ES-I3 (cell line): Measurements from ENCODE around the gene UBXN7.
"Not testable (repeated sequence)": the region's sequence is repeated elsewhere in the genome, so short reads cannot be mapped to it uniquely, and the experiment has no call there.

Experiments used
- H3K36me3 ChIP-seq: 2 replicates; pipeline ENCODE4 v1.6.1; 2013; ENCODE audit warnings: mild to moderate bottlenecking, low read length, control low read depth, moderate library complexity; ENCODE audit not compliant: insufficient read depth
- H3K4me1 ChIP-seq: 2 replicates; pipeline ENCODE4 v1.6.1; 2013; ENCODE audit warnings: mild to moderate bottlenecking, control low read depth, low read length; ENCODE audit not compliant: insufficient read depth
- H3K9ac ChIP-seq: 2 replicates; pipeline ENCODE4 v1.6.1; 2013; ENCODE audit warnings: low read depth, mild to moderate bottlenecking, low read length, moderate library complexity
- H3K9me3 ChIP-seq: 2 replicates; pipeline ENCODE4 v1.6.1; 2013; ENCODE audit warnings: mild to moderate bottlenecking, low read length, moderate library complexity; ENCODE audit not compliant: control insufficient read depth, insufficient read depth

UBXN7 gene, protein sequence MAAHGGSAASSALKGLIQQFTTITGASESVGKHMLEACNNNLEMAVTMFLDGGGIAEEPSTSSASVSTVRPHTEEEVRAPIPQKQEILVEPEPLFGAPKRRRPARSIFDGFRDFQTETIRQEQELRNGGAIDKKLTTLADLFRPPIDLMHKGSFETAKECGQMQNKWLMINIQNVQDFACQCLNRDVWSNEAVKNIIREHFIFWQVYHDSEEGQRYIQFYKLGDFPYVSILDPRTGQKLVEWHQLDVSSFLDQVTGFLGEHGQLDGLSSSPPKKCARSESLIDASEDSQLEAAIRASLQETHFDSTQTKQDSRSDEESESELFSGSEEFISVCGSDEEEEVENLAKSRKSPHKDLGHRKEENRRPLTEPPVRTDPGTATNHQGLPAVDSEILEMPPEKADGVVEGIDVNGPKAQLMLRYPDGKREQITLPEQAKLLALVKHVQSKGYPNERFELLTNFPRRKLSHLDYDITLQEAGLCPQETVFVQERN

GRCh38 chr3:196432137-196432879 lies at the start of gene UBXN7:
TSS of gene UBXN7 (minus strand) at chr3:196432427. CDS start at chr3:196432399, 28 bp downstream.
- Histone ChIP-seq H3K9ac (peak within 1 kb of the TSS; percentile 78), H3K36me3 (no peaks in the 10 kb centered on the region), H3K9me3 (no peaks in the 10 kb centered on the region), H3K4me1 (no peaks in the 10 kb centered on the region)

GRCh38 chr3:196477678-196478077 lies 45.5 kb upstream of the UBXN7 start:
- Histone ChIP-seq H3K9ac (no peak overlapping the region), H3K4me1 (no peaks in the 10 kb centered on the region), H3K36me3 (peaks cover 14% of the 10 kb centered on the region), H3K9me3 (no peaks in the 10 kb centered on the region)

- Histone ChIP-seq H3K36me3 (peaks cover 21% of the 10 kb centered on the region), H3K4me1 (no peaks in the 10 kb centered on the region), H3K9ac (no peak overlapping the region), H3K9me3 (no peaks in the 10 kb centered on the region)
Observed at GRCh38 chr3:196472286-196472685, 40.1 kb upstream of the UBXN7 start.

- no peaks in the 10 kb centered on the region for H3K4me1 ChIP-seq
- no peak overlapping the region for H3K9ac ChIP-seq
- no peaks in the 10 kb centered on the region for H3K9me3 ChIP-seq
- peaks cover 21% of the 10 kb centered on the region for H3K36me3 ChIP-seq
Observed at GRCh38 chr3:196471551-196471950, 39.3 kb upstream of the UBXN7 start.

- peaks cover 19% of the 10 kb centered on the region for H3K36me3 ChIP-seq
- not testable (repeated sequence) for H3K9ac ChIP-seq, H3K4me1 ChIP-seq, H3K9me3 ChIP-seq
Observed at GRCh38 chr3:196470182-196470581, 38.0 kb upstream of the UBXN7 start.

DNA sequence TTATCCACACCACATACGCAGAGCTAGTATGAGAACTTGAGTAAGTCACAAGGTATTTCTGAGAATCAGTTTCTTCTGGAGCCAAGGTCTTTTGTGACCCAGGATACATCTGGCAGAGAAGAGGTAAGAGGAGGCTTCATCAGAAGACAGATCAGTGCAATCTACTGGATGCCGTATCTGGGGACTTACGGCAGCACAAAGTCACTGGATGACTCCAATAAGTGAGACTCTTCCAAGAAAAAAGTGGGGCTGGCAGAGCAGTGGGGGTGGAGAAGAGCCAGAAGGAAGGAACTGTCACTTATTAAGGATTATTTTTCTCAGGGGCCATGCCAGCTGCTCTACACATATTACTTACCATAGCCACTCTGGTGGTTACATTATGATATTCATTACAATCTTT lies 31.6 kb upstream of the UBXN7 start:
- H3K9ac ChIP-seq = no peak overlapping the region
- H3K9me3 ChIP-seq = no peaks in the 10 kb centered on the region
- H3K36me3 ChIP-seq = no peaks in the 10 kb centered on the region
- no peaks in the 10 kb centered on the region for H3K4me1 ChIP-seq

GRCh38 chr3:196463478-196463756 lies 31.2 kb upstream of the UBXN7 start:
- no peaks in the 10 kb centered on the region for H3K36me3 ChIP-seq
- H3K9me3 ChIP-seq = no peaks in the 10 kb centered on the region
- no peak overlapping the region for H3K9ac ChIP-seq
- no peaks in the 10 kb centered on the region for H3K4me1 ChIP-seq

GRCh38 chr3:196462680-196463477 lies 30.7 kb upstream of the UBXN7 start:
- H3K9me3 ChIP-seq, H3K9ac ChIP-seq, H3K36me3 ChIP-seq, H3K4me1 ChIP-seq: not testable (repeated sequence)

GRCh38 chr3:196458063-196458462 lies 25.8 kb upstream of the UBXN7 start:
- Histone ChIP-seq H3K9me3 (no peaks in the 10 kb centered on the region), H3K36me3 (no peaks in the 10 kb centered on the region), H3K4me1 (no peaks in the 10 kb centered on the region), H3K9ac (no peak overlapping the region)

DNA sequence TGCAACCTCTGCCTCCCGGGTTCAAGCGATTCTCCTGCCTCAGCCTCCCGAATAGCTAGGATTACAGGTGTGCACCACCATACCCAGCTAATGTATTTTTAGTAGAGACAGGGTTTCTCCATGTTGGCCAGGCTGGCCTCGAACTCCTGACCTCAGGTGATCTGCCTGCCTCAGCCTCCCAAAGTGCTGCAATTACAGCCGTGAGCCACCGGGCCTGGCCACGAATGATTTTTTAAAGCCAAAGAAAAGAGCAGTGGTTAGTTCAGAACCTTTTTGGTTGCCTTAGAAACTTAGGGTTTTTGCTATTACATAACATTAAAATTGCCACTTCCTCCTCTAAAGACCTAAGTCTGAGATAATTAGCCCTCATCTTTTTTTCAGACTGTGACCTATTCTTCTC lies 25.2 kb upstream of the UBXN7 start:
- not testable (repeated sequence) for H3K4me1 ChIP-seq, H3K9me3 ChIP-seq, H3K9ac ChIP-seq, H3K36me3 ChIP-seq

- Histone ChIP-seq H3K36me3 (no peaks in the 10 kb centered on the region), H3K4me1 (no peaks in the 10 kb centered on the region), H3K9me3 (no peaks in the 10 kb centered on the region), H3K9ac (no peak overlapping the region)
Observed at GRCh38 chr3:196454935-196455334, 22.7 kb upstream of the UBXN7 start.

DNA sequence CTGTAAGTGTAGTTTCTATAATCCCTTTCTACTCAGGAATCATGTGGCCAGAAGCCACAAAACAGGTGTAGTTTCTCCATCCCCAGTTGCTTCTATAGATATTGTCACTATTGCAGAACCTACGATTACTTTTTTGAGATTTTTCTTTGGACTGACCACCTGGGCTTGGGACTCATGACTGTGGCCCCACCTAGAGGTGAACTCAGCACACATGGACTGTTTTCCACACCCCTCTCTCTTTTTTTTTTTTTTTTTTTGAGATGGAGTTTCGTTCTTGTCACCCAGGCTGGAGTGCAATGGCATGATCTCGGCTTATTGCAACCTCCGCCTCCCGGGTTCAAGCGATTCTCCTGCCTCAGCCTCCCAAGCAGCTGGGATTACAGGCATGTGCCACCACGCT lies 13.2 kb upstream of the UBXN7 start:
- not testable (repeated sequence) for H3K36me3 ChIP-seq, H3K4me1 ChIP-seq, H3K9me3 ChIP-seq

GRCh38 chr3:196444500-196444894 lies 12.3 kb upstream of the UBXN7 start:
- Histone ChIP-seq H3K4me1 (no peaks in the 10 kb centered on the region), H3K9me3 (no peaks in the 10 kb centered on the region), H3K9ac (no peak overlapping the region), H3K36me3 (no peaks in the 10 kb centered on the region)

More for the DNA sequence above, 13.2 kb upstream of the UBXN7 start:
- not testable (repeated sequence) for H3K9ac ChIP-seq

DNA sequence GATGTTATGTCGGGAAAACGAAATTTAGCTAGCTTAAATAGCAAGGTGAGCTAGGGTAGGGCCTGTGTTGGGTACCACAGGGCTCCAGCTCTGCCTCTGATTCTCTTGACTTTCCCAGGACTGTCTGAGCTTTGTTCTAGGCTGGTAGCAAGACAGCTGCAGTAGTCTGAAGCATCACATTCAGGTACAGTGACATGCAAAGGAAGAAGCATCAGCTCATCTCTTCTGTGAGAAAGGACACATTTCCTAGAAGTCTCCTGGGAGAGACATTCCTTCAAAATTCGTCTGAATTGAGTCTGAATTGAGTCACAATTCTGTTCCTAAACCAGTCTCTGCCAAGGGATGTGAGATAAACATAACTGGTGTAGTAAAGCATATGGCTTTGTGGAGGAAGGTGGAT lies 8.5 kb upstream of the UBXN7 start:
- no peaks in the 10 kb centered on the region for H3K4me1 ChIP-seq
- no peaks in the 10 kb centered on the region for H3K36me3 ChIP-seq
- no peaks in the 10 kb centered on the region for H3K9me3 ChIP-seq
- no peak overlapping the region for H3K9ac ChIP-seq
